Measurements from ENCODE around the gene C18orf63.

- TF ChIP-seq CTCF (conservative IDR thresholded peaks at IDR 0.05; ENCODE audit: low read depth in 2 of 2): no peak
- no peak for TF ChIP-seq EZH2phosphoT487 (IDR thresholded peaks at IDR 0.05; ENCODE audit: unreplicated experiment)
- no peak for TF ChIP-seq EZH2 (IDR thresholded peaks at IDR 0.05; ENCODE audit: low read depth, unreplicated experiment)
- no peak for TF ChIP-seq ZNF462 (CRISPR knock-in tag; IDR thresholded peaks at IDR 0.05)
- no peak for TF ChIP-seq ZNF331 (CRISPR knock-in tag; IDR thresholded peaks at IDR 0.05; ENCODE audit: low read depth)
- no peak for TF ChIP-seq REST (IDR thresholded peaks at IDR 0.05; ENCODE audit: unreplicated experiment)
- TF ChIP-seq POLR2AphosphoS5 (IDR thresholded peaks at IDR 0.05; ENCODE audit: low read depth): no peak
Measured at GRCh38 chr18:74291472-74291770, 24.2 kb upstream of the C18orf63 start.
